ENCODE data around the gene ABHD14A. TPM values are rescaled to one million over a fixed set of nuclear protein-coding genes. Genes with fewer than 3 reads are reported as not detected.

The ABHD14A gene
- total RNA-seq, 2 experiments from 2014 or later, result 7.5 to 8.9 TPM

- no peak overlapping the region for H3K27ac ChIP-seq (ENCODE audit: low read depth, low read length, poor library complexity, severe bottlenecking)
- H3K36me3 ChIP-seq (ENCODE audit: insufficient read depth, low read length), result no peaks in the 10 kb centered on the region
- peaks cover 3% of the 10 kb centered on the region for H3K4me1 ChIP-seq (ENCODE audit: insufficient read depth, low read length, poor library complexity, severe bottlenecking)
- H3K79me2 ChIP-seq (ENCODE audit: insufficient read depth, low read depth, low read length), result no peaks in the 10 kb centered on the region
- TF ChIP-seq EZH2phosphoT487 (IDR thresholded peaks at IDR 0.05; ENCODE audit: borderline replicate concordance, low read depth, low read length) (no peak), CTCF (conservative IDR thresholded peaks at IDR 0.05; ENCODE audit: low read length) (no peak)
- H2AFZ ChIP-seq (ENCODE audit: low read length), result no peak overlapping the region
- no peaks in the 10 kb centered on the region for H4K20me1 ChIP-seq (ENCODE audit: insufficient read depth, low read length)
- BruUV-seq (replicated peaks), result no TSS peak
- H3K4me2 ChIP-seq (ENCODE audit: low read length), result no peak overlapping the region
- H3K4me3 ChIP-seq (ENCODE audit: low read depth, low read length, poor library complexity, severe bottlenecking), result no peak overlapping the region
- POLR2A ChIA-PET, result no interaction called here
- no peak for DNase-seq (ENCODE audit: low spot score)
- CTCF ChIA-PET (ENCODE audit: unreplicated experiment), result no interaction called here
- no peaks in the 10 kb centered on the region for H3K9me3 ChIP-seq (ENCODE audit: low read length)
- intact Hi-C loops (cut with micrococcal nuclease; ENCODE audit: unreplicated experiment), result no loop called here
- H3K9me2 ChIP-seq (ENCODE audit: insufficient read depth, low read length), result no peaks in the 10 kb centered on the region
These were observed 13.9 kb upstream of the ABHD14A start for GRCh38 chr3:51961011-51961410.

GRCh38 chr3:51961602-51962569 is 13.0 kb upstream of the ABHD14A start:
- Histone ChIP-seq H4K20me1 (ENCODE audit: insufficient read depth, low read length) (no peaks in the 10 kb centered on the region), H3K4me2 (ENCODE audit: low read length) (no peak overlapping the region), H3K36me3 (ENCODE audit: insufficient read depth, low read length) (no peaks in the 10 kb centered on the region), H3K9me3 (ENCODE audit: low read length) (no peaks in the 10 kb centered on the region), H3K4me1 (ENCODE audit: insufficient read depth, low read length, poor library complexity, severe bottlenecking) (peaks cover under 1% of the 10 kb centered on the region), H3K9me2 (ENCODE audit: insufficient read depth, low read length) (no peaks in the 10 kb centered on the region), H3K4me3 (ENCODE audit: low read depth, low read length, poor library complexity, severe bottlenecking) (no peak overlapping the region), H2AFZ (ENCODE audit: low read length) (no peak overlapping the region), H3K27ac (ENCODE audit: low read depth, low read length, poor library complexity, severe bottlenecking) (no peak overlapping the region), H3K79me2 (ENCODE audit: insufficient read depth, low read depth, low read length) (no peaks in the 10 kb centered on the region)
- no peak for TF ChIP-seq CTCF (conservative IDR thresholded peaks at IDR 0.05; ENCODE audit: low read length)
- no peak for TF ChIP-seq EZH2phosphoT487 (IDR thresholded peaks at IDR 0.05; ENCODE audit: borderline replicate concordance, low read depth, low read length)
- no peak for DNase-seq (ENCODE audit: low spot score)
- no TSS peak for BruUV-seq (replicated peaks)
- POLR2A ChIA-PET, result no interaction called here
- CTCF ChIA-PET (ENCODE audit: unreplicated experiment), result interaction anchor here (1.5 kb wide), 1 partner anchor 12 kb away, joined by 4 read pairs; the partner anchor contains the start of gene ABHD14B
- intact Hi-C loops (cut with micrococcal nuclease; ENCODE audit: unreplicated experiment), result no loop called here

All from OCI-LY7 (cell line).